Parathyroid adenoma (tissue), 2 donors: Measurements from ENCODE around the gene LRRC7.

ENCODE experiments used
- H2AFZ ChIP-seq: fragments of 300-600 bp; sonication (generic); one replicate; pipeline ENCODE4 v1.7.0; 2017; ENCODE audit warnings: antibody characterized with exemption, mild to moderate bottlenecking
- H3K27ac ChIP-seq: fragments of 300-600 bp; sonication (generic); one replicate; pipeline ENCODE4 v1.7.0; 2017
- H3K27me3 ChIP-seq: fragments of 300-600 bp; sonication (generic); one replicate; pipeline ENCODE4 v1.7.0; 2017; ENCODE audit warnings: low read length; ENCODE audit not compliant: control insufficient read depth, insufficient read depth
- H3K36me3 ChIP-seq: fragments of 300-600 bp; sonication (generic); one replicate; pipeline ENCODE4 v1.7.0; 2017; ENCODE audit warnings: low read length; ENCODE audit not compliant: control insufficient read depth, insufficient read depth
- H3K4me1 ChIP-seq: fragments of 300-600 bp; sonication (generic); one replicate; pipeline ENCODE4 v1.7.0; 2017; ENCODE audit warnings: control low read depth
- H3K4me2 ChIP-seq: fragments of 300-600 bp; sonication (generic); one replicate; pipeline ENCODE4 v1.7.0; 2017; ENCODE audit warnings: low read length
- H3K4me3 ChIP-seq: fragments of 300-600 bp; sonication (generic); one replicate; pipeline ENCODE4 v1.7.0; 2017; ENCODE audit warnings: low read depth, low read length
- H3K79me2 ChIP-seq: fragments of 300-600 bp; sonication (generic); one replicate; pipeline ENCODE4 v1.7.0; 2017; ENCODE audit warnings: control low read depth
- H3K9ac ChIP-seq: fragments of 300-600 bp; sonication (generic); one replicate; pipeline ENCODE4 v1.7.0; 2017; ENCODE audit warnings: mild to moderate bottlenecking
- H3K9me3 ChIP-seq: fragments of 300-600 bp; sonication (generic); one replicate; pipeline ENCODE4 v1.7.0; 2017; ENCODE audit warnings: low read length; ENCODE audit not compliant: control insufficient read depth
- TF ChIP-seq, protein P1 (sequence below): fragments of 300-600 bp; sonication (generic); IDR thresholded peaks from one replicate; pipeline ENCODE4 v1.7.0; 2017; ENCODE audit warnings: antibody characterized with exemption, mild to moderate bottlenecking
- donor health status: primary hyperparathyroidism.

The LRRC7 gene

DNA sequence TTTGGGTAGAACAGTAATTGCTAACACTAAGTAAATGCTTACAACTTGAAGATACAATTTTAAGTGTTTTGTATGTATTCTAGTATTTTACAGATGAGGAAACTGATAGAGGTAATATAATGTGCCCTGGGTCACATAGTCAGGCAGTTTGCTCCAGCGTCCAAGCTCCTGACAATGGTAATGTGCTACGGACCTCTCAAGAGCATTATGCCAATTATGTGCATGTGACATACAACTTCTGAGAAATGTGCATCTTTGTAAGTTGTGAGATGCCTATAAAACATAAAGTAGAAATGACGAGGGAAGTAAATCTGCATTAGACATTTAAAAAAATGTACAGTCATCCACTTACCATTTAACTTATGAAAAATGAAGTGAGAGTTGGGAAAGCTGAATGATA lies 186.8 kb downstream of the LRRC7 start:
- no peak overlapping the region for H2AFZ ChIP-seq
- H3K4me2 ChIP-seq = no peak overlapping the region
- H3K36me3 ChIP-seq = no peaks in the 10 kb centered on the region
- TF ChIP-seq, protein P1, sequence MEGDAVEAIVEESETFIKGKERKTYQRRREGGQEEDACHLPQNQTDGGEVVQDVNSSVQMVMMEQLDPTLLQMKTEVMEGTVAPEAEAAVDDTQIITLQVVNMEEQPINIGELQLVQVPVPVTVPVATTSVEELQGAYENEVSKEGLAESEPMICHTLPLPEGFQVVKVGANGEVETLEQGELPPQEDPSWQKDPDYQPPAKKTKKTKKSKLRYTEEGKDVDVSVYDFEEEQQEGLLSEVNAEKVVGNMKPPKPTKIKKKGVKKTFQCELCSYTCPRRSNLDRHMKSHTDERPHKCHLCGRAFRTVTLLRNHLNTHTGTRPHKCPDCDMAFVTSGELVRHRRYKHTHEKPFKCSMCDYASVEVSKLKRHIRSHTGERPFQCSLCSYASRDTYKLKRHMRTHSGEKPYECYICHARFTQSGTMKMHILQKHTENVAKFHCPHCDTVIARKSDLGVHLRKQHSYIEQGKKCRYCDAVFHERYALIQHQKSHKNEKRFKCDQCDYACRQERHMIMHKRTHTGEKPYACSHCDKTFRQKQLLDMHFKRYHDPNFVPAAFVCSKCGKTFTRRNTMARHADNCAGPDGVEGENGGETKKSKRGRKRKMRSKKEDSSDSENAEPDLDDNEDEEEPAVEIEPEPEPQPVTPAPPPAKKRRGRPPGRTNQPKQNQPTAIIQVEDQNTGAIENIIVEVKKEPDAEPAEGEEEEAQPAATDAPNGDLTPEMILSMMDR = no peak
- no peaks in the 10 kb centered on the region for H3K27me3 ChIP-seq
- H3K79me2 ChIP-seq = no peaks in the 10 kb centered on the region
- no peak overlapping the region for H3K9ac ChIP-seq
- H3K4me3 ChIP-seq = no peak overlapping the region
- H3K4me1 ChIP-seq = no peaks in the 10 kb centered on the region
- H3K9me3 ChIP-seq = no peaks in the 10 kb centered on the region
- H3K27ac ChIP-seq = no peak overlapping the region

GRCh38 chr1:69755647-69756046 lies 187.9 kb downstream of the LRRC7 start:
- no peaks in the 10 kb centered on the region for H3K9me3 ChIP-seq
- TF ChIP-seq, protein P1 = no peak
- H3K9ac ChIP-seq = no peak overlapping the region
- no peaks in the 10 kb centered on the region for H3K4me1 ChIP-seq
- H3K27me3 ChIP-seq = no peaks in the 10 kb centered on the region
- H2AFZ ChIP-seq = no peak overlapping the region
- H3K4me3 ChIP-seq = no peak overlapping the region
- no peak overlapping the region for H3K27ac ChIP-seq
- H3K4me2 ChIP-seq = no peak overlapping the region
- no peaks in the 10 kb centered on the region for H3K36me3 ChIP-seq
- H3K79me2 ChIP-seq = no peaks in the 10 kb centered on the region

GRCh38 chr1:69765951-69766350 lies 198.2 kb downstream of the LRRC7 start:
- Histone ChIP-seq H3K9me3 (no peaks in the 10 kb centered on the region), H3K27me3 (no peaks in the 10 kb centered on the region), H3K4me3 (no peak overlapping the region), H3K79me2 (no peaks in the 10 kb centered on the region), H3K36me3 (no peaks in the 10 kb centered on the region), H2AFZ (no peak overlapping the region), H3K9ac (no peak overlapping the region), H3K27ac (no peak overlapping the region), H3K4me2 (no peak overlapping the region), H3K4me1 (no peaks in the 10 kb centered on the region)
- TF ChIP-seq, protein P1 = no peak

GRCh38 chr1:69766431-69767180 lies 198.9 kb downstream of the LRRC7 start:
- Histone ChIP-seq H2AFZ (no peak overlapping the region), H3K9ac (no peak overlapping the region), H3K36me3 (no peaks in the 10 kb centered on the region), H3K9me3 (no peaks in the 10 kb centered on the region), H3K4me3 (no peak overlapping the region), H3K27ac (no peak overlapping the region), H3K27me3 (no peaks in the 10 kb centered on the region), H3K79me2 (no peaks in the 10 kb centered on the region), H3K4me1 (no peaks in the 10 kb centered on the region), H3K4me2 (no peak overlapping the region)
- TF ChIP-seq, protein P1 = no peak

- H3K9me3 ChIP-seq = no peaks in the 10 kb centered on the region
- H3K9ac ChIP-seq = no peak overlapping the region
- H3K4me1 ChIP-seq = no peaks in the 10 kb centered on the region
- H3K36me3 ChIP-seq = no peaks in the 10 kb centered on the region
- H3K27ac ChIP-seq = no peak overlapping the region
- no peak overlapping the region for H3K4me3 ChIP-seq
- no peaks in the 10 kb centered on the region for H3K79me2 ChIP-seq
- H3K27me3 ChIP-seq = no peaks in the 10 kb centered on the region
- no peak overlapping the region for H3K4me2 ChIP-seq
- H2AFZ ChIP-seq = no peak overlapping the region
- TF ChIP-seq, protein P1 = no peak
Observed at GRCh38 chr1:69776555-69776954, 208.8 kb downstream of the LRRC7 start.
